Common myeloid progenitor, CD34-positive (primary cell): Measurements from ENCODE around the gene C20orf202. TPM values are rescaled to one million over a fixed set of nuclear protein-coding genes. Genes with fewer than 3 reads are reported as not detected.

Source experiments
- CTCF ChIA-PET: fragments of 350-600 bp; sonication (Branson Sonifier 250); formaldehyde crosslinking; loops from one replicate; lab custom pipeline; 2021; ENCODE audit warnings: antibody characterized with exemption; lab: Charles Lee
- POLR2A ChIA-PET: fragments of 350-600 bp; sonication (Branson Sonifier 250); formaldehyde crosslinking; loops from one replicate; lab custom pipeline; 2021; ENCODE audit warnings: antibody characterized with exemption; lab: Charles Lee
- DNase-seq, 3 donors: peaks; one replicate each; pipeline versions ENCODE4 v3.0.0 to v3.0.0-alpha.2; 2013
- H3K27ac ChIP-seq, 2 experiments: 1 replicate in 1 of 2; 2 replicates in 1 of 2; pipeline ENCODE4 v1.7.0; 2013; ENCODE audit warnings: inconsistent platforms in 2 of 2, low read length in 2 of 2, mild to moderate bottlenecking in 2 of 2, low read depth in 1 of 2, moderate library complexity in 1 of 2; ENCODE audit not compliant: severe bottlenecking in 2 of 2, insufficient read depth in 1 of 2, poor library complexity in 1 of 2
- H3K27me3 ChIP-seq, 5 experiments: replicated peaks in 2 of 5; 1 replicate in 3 of 5; 2 replicates in 2 of 5; pipeline versions ENCODE4 v1.6.1 to v1.7.0; 2013; ENCODE audit warnings: low read length in 4 of 5, mild to moderate bottlenecking in 2 of 5, moderate library complexity in 2 of 5, inconsistent platforms in 1 of 5; ENCODE audit not compliant: insufficient read depth in 5 of 5, control insufficient read depth in 4 of 5
- H3K36me3 ChIP-seq, 4 experiments: 1 replicate in 2 of 4; 2 replicates in 2 of 4; pipeline versions ENCODE4 v1.6.1 to v1.7.0; 2013; ENCODE audit warnings: low read length in 3 of 4, control low read depth in 1 of 4, mild to moderate bottlenecking in 1 of 4; ENCODE audit not compliant: control insufficient read depth in 4 of 4, insufficient read depth in 4 of 4
- H3K4me1 ChIP-seq, 4 experiments: 1 replicate in 3 of 4; 2 replicates in 1 of 4; pipeline versions ENCODE4 v1.6.1 to v1.7.1; 2013; ENCODE audit warnings: low read length in 3 of 4, mild to moderate bottlenecking in 3 of 4, control low read depth in 1 of 4, inconsistent platforms in 1 of 4, moderate library complexity in 1 of 4; ENCODE audit not compliant: control insufficient read depth in 4 of 4, insufficient read depth in 4 of 4; ENCODE audit errors: control extremely low read depth in 1 of 4
- H3K4me3 ChIP-seq, 7 experiments: 1 replicate in 4 of 7; 2 replicates in 3 of 7; pipeline versions ENCODE4 v1.5.1 to v1.7.0; 2013; ENCODE audit warnings: mild to moderate bottlenecking in 7 of 7, low read length in 6 of 7, moderate library complexity in 6 of 7, inconsistent platforms in 2 of 7, low read depth in 2 of 7, control low read depth in 1 of 7; ENCODE audit not compliant: insufficient read depth in 4 of 7, control insufficient read depth in 1 of 7; ENCODE audit errors: extremely low read depth in 1 of 7
- H3K9me3 ChIP-seq, 5 experiments: 1 replicate in 4 of 5; 2 replicates in 1 of 5; pipeline versions ENCODE4 v1.6.1 to v1.7.1; 2013; ENCODE audit warnings: low read length in 4 of 5, mild to moderate bottlenecking in 2 of 5, inconsistent platforms in 1 of 5, low read depth in 1 of 5, moderate library complexity in 1 of 5; ENCODE audit not compliant: control insufficient read depth in 4 of 5, insufficient read depth in 2 of 5; ENCODE audit errors: control extremely low read depth in 1 of 5
- WGBS: methylation state at CpG from one replicate; pipeline ENCODE4 v1.1.5; 2013; ENCODE audit not compliant: insufficient coverage; 5-methylcytosine and 5-hydroxymethylcytosine counted together
- polyA plus RNA-seq: library from polyadenylated mRNA; unstranded; fragments of 120-200 nt; gene quantifications from one replicate; pipeline ENCODE4 v1.2.1, GENCODE V29; 2013

Gene C20orf202
- 0.17 TPM for polyA plus RNA-seq

- Histone ChIP-seq H3K36me3 (no peaks in the 10 kb centered on the region), H3K4me3 (no peak within 1 kb of the TSS), H3K4me1 (peaks cover 0 to 14% (median 10%) of the 10 kb centered on the region in 4 experiments), H3K27me3 (peaks cover 0 to 3% (median 0%) of the 10 kb centered on the region in 5 experiments), H3K27ac (no peak within 1 kb of the TSS), H3K9me3 (no peaks in the 10 kb centered on the region)
- 100% methylated on average over 2 of the region's 5 CpGs for WGBS
- no peak for DNase-seq
- ChIA-PET POLR2A (no interaction called here), CTCF (no interaction called here)
These were observed at the start of gene C20orf202 for GRCh38 chr20:1202762-1203504. Gene C20orf202, plus strand, starts transcription at chr20:1203454. Its CDS starts 132 bp downstream, at chr20:1203586.

- POLR2A ChIA-PET = no interaction called here
- CTCF ChIA-PET = interaction anchor here (2.0 kb wide), 1 partner anchor 11 kb away, joined by 5 read pairs; no protein-coding TSS in a partner anchor
- H3K27me3 ChIP-seq = no peaks in the 10 kb centered on the region
- no peak overlapping the region for H3K4me3 ChIP-seq
- peaks cover 14 to 74% (median 46%) of the 10 kb centered on the region in 4 experiments for H3K36me3 ChIP-seq
- no peaks in the 10 kb centered on the region for H3K4me1 ChIP-seq
- no peak for DNase-seq
- no peak overlapping the region for H3K27ac ChIP-seq
- peaks cover 6 to 16% (median 9%) of the 10 kb centered on the region in 5 experiments for H3K9me3 ChIP-seq
These were observed 49.0 kb upstream of the C20orf202 start for GRCh38 chr20:1154226-1154625.

GRCh38 chr20:1154691-1155090 is 48.6 kb upstream of the C20orf202 start:
- WGBS = 100% methylated on average over 1 of the region's 1 CpG
- POLR2A ChIA-PET = no interaction called here

GRCh38 chr20:1155342-1155741 is 47.9 kb upstream of the C20orf202 start:
- no peak for DNase-seq
- CTCF ChIA-PET = interaction anchor here (2.0 kb wide), 1 partner anchor 10 kb away, joined by 5 read pairs; no protein-coding TSS in a partner anchor
- H3K27me3 ChIP-seq = no peaks in the 10 kb centered on the region
- peaks cover 14 to 75% (median 48%) of the 10 kb centered on the region in 4 experiments for H3K36me3 ChIP-seq
- H3K4me1 ChIP-seq = no peaks in the 10 kb centered on the region
- no peak overlapping the region for H3K27ac ChIP-seq
- H3K4me3 ChIP-seq = no peak overlapping the region
- WGBS = 94% methylated on average over 2 of the region's 3 CpGs
- H3K9me3 ChIP-seq = peaks cover 6 to 16% (median 9%) of the 10 kb centered on the region in 5 experiments
- POLR2A ChIA-PET = no interaction called here

More at GRCh38 chr20:1154691-1155090, 48.6 kb upstream of the C20orf202 start:
- peaks cover 14 to 74% (median 47%) of the 10 kb centered on the region in 4 experiments for H3K36me3 ChIP-seq
- no peak for DNase-seq
- H3K9me3 ChIP-seq = peaks cover 6 to 16% (median 9%) of the 10 kb centered on the region in 5 experiments
- no peaks in the 10 kb centered on the region for H3K27me3 ChIP-seq
- no peaks in the 10 kb centered on the region for H3K4me1 ChIP-seq
- no peak overlapping the region for H3K4me3 ChIP-seq
- CTCF ChIA-PET = interaction anchor here (2.0 kb wide), 1 partner anchor 10 kb away, joined by 5 read pairs; no protein-coding TSS in a partner anchor
- H3K27ac ChIP-seq = no peak overlapping the region

GRCh38 chr20:1160496-1160895 is 42.8 kb upstream of the C20orf202 start:
- H3K4me1 ChIP-seq = no peaks in the 10 kb centered on the region
- H3K9me3 ChIP-seq = peaks cover under 1 to 8% (median 3%) of the 10 kb centered on the region in 5 experiments
- H3K4me3 ChIP-seq = no peak overlapping the region
- POLR2A ChIA-PET = no interaction called here
- 98% methylated on average over 9 of the region's 10 CpGs for WGBS
- H3K27ac ChIP-seq = no peak overlapping the region
- H3K27me3 ChIP-seq = no peaks in the 10 kb centered on the region
- peaks cover 10 to 75% (median 50%) of the 10 kb centered on the region in 4 experiments for H3K36me3 ChIP-seq
- DNase-seq = no peak
- CTCF ChIA-PET = no interaction called here

GRCh38 chr20:1160991-1161390 is 42.3 kb upstream of the C20orf202 start:
- Histone ChIP-seq H3K36me3 (peaks cover 11 to 75% (median 51%) of the 10 kb centered on the region in 4 experiments), H3K27me3 (no peaks in the 10 kb centered on the region), H3K9me3 (peaks cover 0 to 3% (median 2%) of the 10 kb centered on the region in 5 experiments), H3K4me3 (no peak overlapping the region), H3K4me1 (no peaks in the 10 kb centered on the region), H3K27ac (no peak overlapping the region)
- CTCF ChIA-PET = no interaction called here
- POLR2A ChIA-PET = no interaction called here
- DNase-seq = no peak
- WGBS = 97% methylated on average over 12 of the region's 12 CpGs

- Histone ChIP-seq H3K4me1 (no peaks in the 10 kb centered on the region), H3K4me3 (no peak overlapping the region), H3K9me3 (no peaks in the 10 kb centered on the region), H3K27ac (no peak overlapping the region), H3K36me3 (peaks cover 18 to 84% (median 64%) of the 10 kb centered on the region in 4 experiments), H3K27me3 (no peaks in the 10 kb centered on the region)
- ChIA-PET CTCF (no interaction called here), POLR2A (no interaction called here)
- 86% methylated on average over 3 of the region's 6 CpGs for WGBS
- DNase-seq = no peak
These were observed 40.1 kb upstream of the C20orf202 start for GRCh38 chr20:1163105-1163504.
